Daoy (cell line): ENCODE data around the gene RPL36. TPM values are rescaled to one million over a fixed set of nuclear protein-coding genes. Genes with fewer than 3 reads are reported as not detected.
A peak's percentile ranks its signal among the peaks of the same experiment; 100 is the strongest.
"Not testable (repeated sequence)": the region's sequence is repeated elsewhere in the genome, so short reads cannot be mapped to it uniquely, and the experiment has no call there.

ENCODE experiments used
- DNase-seq: peaks from one replicate; pipeline ENCODE4 v3.0.0-alpha.2; 2015; ENCODE audit warnings: low read depth
- total RNA-seq: library from RNA; depleted of rRNA; stranded (reverse); fragments of >200 nt; shearing (Covaris generic); gene quantifications from 2 replicates; pipeline ENCODE4 v1.2.3, GENCODE V29; 2014

The RPL36 gene
- total RNA-seq, 1 experiment from 2014 or later = 864 TPM

- no peak for DNase-seq
Observed at GRCh38 chr19:5705552-5705951, 15.5 kb downstream of the RPL36 start.

- no peak for DNase-seq
Observed at GRCh38 chr19:5706876-5707573, 16.9 kb downstream of the RPL36 start.

GRCh38 chr19:5707576-5708575 is 17.8 kb downstream of the RPL36 start:
- DNase-seq = no peak

GRCh38 chr19:5711025-5711424 is 20.9 kb downstream of the RPL36 start:
- no peak for DNase-seq

GRCh38 chr19:5711713-5712161 is 21.6 kb downstream of the RPL36 start:
- no peak for DNase-seq

GRCh38 chr19:5713228-5713627 is 23.1 kb downstream of the RPL36 start:
- no peak for DNase-seq

- DNase-seq = no peak
Observed at GRCh38 chr19:5714816-5715215, 24.7 kb downstream of the RPL36 start.

GRCh38 chr19:5717215-5717935 is 27.3 kb downstream of the RPL36 start:
- DNase-seq = no peak

- DNase-seq = peak; percentile 41
Observed at GRCh38 chr19:5718037-5718578, 28.0 kb downstream of the RPL36 start.

- peak; percentile 54 for DNase-seq
Observed at GRCh38 chr19:5718579-5719273, 28.6 kb downstream of the RPL36 start.

- peak; percentile 20 for DNase-seq
Observed at GRCh38 chr19:5719274-5719960, 29.3 kb downstream of the RPL36 start.

- peak; percentile 100 for DNase-seq
Observed at GRCh38 chr19:5719961-5720790, 30.1 kb downstream of the RPL36 start, which contains the start of the genes CATSPERD and LONP1. CATSPERD (plus strand) TSS chr19:5720637; CDS start chr19:5720738, 101 bp downstream. LONP1 (minus strand) TSS chr19:5720146; CDS start chr19:5720132, 14 bp downstream.

- DNase-seq = no peak
Observed at GRCh38 chr19:5727453-5728050, 37.5 kb downstream of the RPL36 start.

- not testable (repeated sequence) for DNase-seq
Observed at GRCh38 chr19:5733172-5733571, 43.1 kb downstream of the RPL36 start.

GRCh38 chr19:5738423-5738822 is 48.3 kb downstream of the RPL36 start:
- DNase-seq = peak; percentile 21
